NT2/D1 (cell line): Measurements from ENCODE around the gene HSPG2.

Experiments used
- YY1 ChIP-seq: IDR thresholded peaks from 2 replicates; pipeline ENCODE4 v1.6.1; 2011; ENCODE audit not compliant: insufficient read length, insufficient read depth
- ZNF274 ChIP-seq: IDR thresholded peaks from 2 replicates; pipeline ENCODE4 v1.6.1; 2011; ENCODE audit warnings: mild to moderate bottlenecking, low read depth, low read length

DNA sequence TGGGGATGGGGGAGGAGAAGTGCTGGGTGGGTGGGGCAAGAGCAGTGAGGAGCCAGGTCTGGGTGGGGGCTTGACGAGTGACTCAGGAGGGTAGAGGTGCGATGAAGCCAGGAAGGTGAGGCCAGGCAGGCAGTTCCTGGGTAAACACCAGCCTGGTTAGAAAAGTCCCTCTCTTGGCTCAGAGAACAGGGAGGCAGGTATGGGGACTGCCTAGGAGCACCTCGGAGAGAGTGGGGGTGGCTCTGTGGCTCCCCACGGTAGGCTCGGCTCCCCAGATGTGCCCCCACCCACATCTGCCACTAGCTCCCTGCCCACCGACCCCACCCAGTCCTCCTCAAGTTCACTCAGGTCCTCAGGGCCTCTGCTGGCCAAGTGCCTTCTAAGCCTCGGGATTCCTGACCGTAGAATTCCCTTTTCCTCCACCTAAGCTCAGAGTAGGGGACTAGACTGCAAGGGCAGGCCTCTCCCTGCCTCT, 1.2 kb downstream of the HSPG2 start:
- TF ChIP-seq ZNF274: no peak
- TF ChIP-seq YY1: no peak
